ENCODE measurements around the gene PRC1. TPM values are rescaled to one million over a fixed set of nuclear protein-coding genes. Genes with fewer than 3 reads are reported as not detected.

The PRC1 gene
- total RNA-seq, 1 experiment from 2014 or later: 75.7 TPM

DNA sequence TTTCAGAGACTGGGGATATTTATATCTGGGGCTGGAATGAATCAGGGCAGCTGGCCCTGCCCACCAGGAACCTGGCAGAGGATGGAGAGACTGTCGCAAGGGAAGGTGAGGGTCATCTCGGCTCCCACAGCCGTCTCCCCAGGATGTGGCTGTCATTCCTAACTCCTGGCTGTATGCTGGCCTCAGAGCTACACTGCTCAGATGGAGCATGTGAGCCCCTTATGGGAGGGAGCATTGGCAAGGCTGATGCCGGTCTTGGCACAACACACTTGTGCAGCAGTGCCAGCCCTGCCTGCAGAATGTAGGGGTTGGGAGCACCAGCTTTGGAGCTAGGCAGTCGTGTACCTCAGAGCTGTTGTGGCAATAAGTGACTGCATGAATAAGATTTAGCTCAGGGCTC is 34.4 kb downstream of the PRC1 start:
- Histone ChIP-seq H3K56ac (ENCODE audit: insufficient read length, low read depth, low read length) (no peak overlapping the region), H3K23ac (ENCODE audit: insufficient read length, low read depth, low read length) (no peak overlapping the region), H4K91ac (ENCODE audit: insufficient read length, low read depth, low read length) (no peak overlapping the region), H3K4me2 (ENCODE audit: insufficient read depth, insufficient read length, low read length) (no peak overlapping the region), H3K79me1 (ENCODE audit: insufficient read depth, low read depth, low read length, poor library complexity, severe bottlenecking) (no peaks in the 10 kb centered on the region), H4K20me1 (ENCODE audit: control insufficient read depth, insufficient read depth, insufficient read length) (no peaks in the 10 kb centered on the region), H3K9ac (ENCODE audit: extremely low read depth, insufficient read length, low read length) (no peak overlapping the region), H4K8ac (replicated peaks; ENCODE audit: insufficient read length, low read depth, low read length) (no peak overlapping the region), H3K23me2 (ENCODE audit: insufficient read length, low read depth, low read length, poor library complexity, severe bottlenecking) (peaks cover 15% of the 10 kb centered on the region), H3T11ph (ENCODE audit: low read length) (no peak overlapping the region), H2AFZ (ENCODE audit: low read length) (no peak overlapping the region), H3K27me3 (ENCODE audit: insufficient read depth, low read length) (no peaks in the 10 kb centered on the region), H2AK5ac (ENCODE audit: insufficient read length, low read length) (no peak overlapping the region), H2BK12ac (ENCODE audit: insufficient read length, low read depth, low read length) (no peak overlapping the region), H3K18ac (ENCODE audit: insufficient read length, low read depth, low read length) (no peak overlapping the region), H3K4me1 (ENCODE audit: insufficient read depth, low read length) (peaks cover 7% of the 10 kb centered on the region; the same call in 1 of the 2 replicates), H3K9me3 (ENCODE audit: control insufficient read depth, low read depth, low read length) (no peaks in the 10 kb centered on the region), H2BK15ac (ENCODE audit: low read depth, low read length) (no peak overlapping the region), H3K4ac (ENCODE audit: low read depth, low read length) (no peak overlapping the region), H2BK120ac (ENCODE audit: low read depth, low read length, poor library complexity, severe bottlenecking) (no peak overlapping the region), H2BK20ac (ENCODE audit: low read depth, low read length, poor library complexity, severe bottlenecking) (no peak overlapping the region), H2BK5ac (ENCODE audit: insufficient read length, low read length) (no peak overlapping the region), H3K79me2 (ENCODE audit: insufficient read depth, low read length) (no peaks in the 10 kb centered on the region), H4K5ac (ENCODE audit: insufficient read length, low read depth, low read length) (no peak overlapping the region), H3K27ac (ENCODE audit: insufficient read length, low read depth, low read length) (no peak overlapping the region), H3K14ac (ENCODE audit: insufficient read depth, low read length) (no peak overlapping the region)
- Mint-ChIP-seq H3K9me3 (no peaks in the 10 kb centered on the region), H3K36me3 (ENCODE audit: insufficient read depth in 1 of 3, low read depth in 3 of 3) (peaks cover 8 to 51% (median 47%) of the 10 kb centered on the region in 3 experiments), H3K4me3 (peak overlapping the region in 1 of 2 experiments; percentile 42; a peak in 1 of 5 replicates), H3K27ac (peak overlapping the region in 1 of 3 experiments; percentile 70; a peak in 2 of 7 replicates), H3K27me3 (ENCODE audit: low read depth) (no peaks in the 10 kb centered on the region), H3K4me1 (peaks cover 15 to 16% of the 10 kb centered on the region in 2 experiments)
- no peak for DNase-seq
- no CpG with 5 or more reads among the region's 5 CpGs for WGBS (ENCODE audit: extremely low coverage, insufficient read length, low lambda C conversion rate)
- TF ChIP-seq CTCF (conservative IDR thresholded peaks at IDR 0.05): no peak

All from H9 (cell line).